Measurements from ENCODE around the gene SCTR.

Gene SCTR

GRCh38 chr2:119463136-119463535 is 61.1 kb downstream of the SCTR start:
- ATAC-seq (peak; percentile 59), DNase-seq (no peak)
- Mint-ChIP-seq H3K9me3 (no peaks in the 10 kb centered on the region), H3K27me3 (no peaks in the 10 kb centered on the region), H3K4me1 (peaks cover 6% of the 10 kb centered on the region), H3K27ac (no peak overlapping the region), H3K4me3 (no peak overlapping the region), H3K36me3 (ENCODE audit: low read depth) (no peaks in the 10 kb centered on the region)

GRCh38 chr2:119462574-119462973 is 61.7 kb downstream of the SCTR start:
- DNase-seq (no peak), ATAC-seq (no peak)
- H3K27me3 Mint-ChIP-seq, result peaks cover 1% of the 10 kb centered on the region
- H3K27ac Mint-ChIP-seq, result no peak overlapping the region
- no peaks in the 10 kb centered on the region for H3K9me3 Mint-ChIP-seq
- H3K4me3 Mint-ChIP-seq, result no peak overlapping the region
- H3K4me1 Mint-ChIP-seq, result peaks cover 6% of the 10 kb centered on the region
- H3K36me3 Mint-ChIP-seq (ENCODE audit: low read depth), result no peaks in the 10 kb centered on the region

GRCh38 chr2:119461811-119462210 is 62.5 kb downstream of the SCTR start:
- H3K4me3 Mint-ChIP-seq, result no peak overlapping the region
- no peak overlapping the region for H3K27ac Mint-ChIP-seq
- DNase-seq (no peak), ATAC-seq (no peak)
- H3K36me3 Mint-ChIP-seq (ENCODE audit: low read depth), result no peaks in the 10 kb centered on the region
- H3K9me3 Mint-ChIP-seq, result no peaks in the 10 kb centered on the region
- peaks cover 6% of the 10 kb centered on the region for H3K4me1 Mint-ChIP-seq
- peaks cover 2% of the 10 kb centered on the region for H3K27me3 Mint-ChIP-seq

- DNase-seq, result no peak
- Mint-ChIP-seq H3K27ac (no peak overlapping the region), H3K9me3 (no peaks in the 10 kb centered on the region), H3K4me1 (peaks cover 6% of the 10 kb centered on the region), H3K27me3 (peaks cover 8% of the 10 kb centered on the region), H3K4me3 (no peak overlapping the region), H3K36me3 (ENCODE audit: low read depth) (no peaks in the 10 kb centered on the region)
- no peak for ATAC-seq
Measured at GRCh38 chr2:119460076-119460475, 64.2 kb downstream of the SCTR start.

- Mint-ChIP-seq H3K4me3 (no peak overlapping the region), H3K9me3 (no peaks in the 10 kb centered on the region), H3K36me3 (ENCODE audit: low read depth) (no peaks in the 10 kb centered on the region), H3K4me1 (no peaks in the 10 kb centered on the region), H3K27ac (no peak overlapping the region), H3K27me3 (peaks cover 17% of the 10 kb centered on the region)
- no peak for DNase-seq
- ATAC-seq, result no peak
Measured at GRCh38 chr2:119455066-119455718, 69.1 kb downstream of the SCTR start.

- H3K36me3 Mint-ChIP-seq (ENCODE audit: low read depth), result no peaks in the 10 kb centered on the region
- H3K27me3 Mint-ChIP-seq, result peaks cover 17% of the 10 kb centered on the region
- no peak for ATAC-seq
- H3K9me3 Mint-ChIP-seq, result no peaks in the 10 kb centered on the region
- no peak overlapping the region for H3K4me3 Mint-ChIP-seq
- no peaks in the 10 kb centered on the region for H3K4me1 Mint-ChIP-seq
- H3K27ac Mint-ChIP-seq, result no peak overlapping the region
- DNase-seq, result no peak
Measured at GRCh38 chr2:119453972-119454593, 70.2 kb downstream of the SCTR start.

GRCh38 chr2:119451336-119452050 is 72.8 kb downstream of the SCTR start:
- Mint-ChIP-seq H3K27ac (no peak overlapping the region), H3K4me3 (no peak overlapping the region), H3K36me3 (ENCODE audit: low read depth) (no peaks in the 10 kb centered on the region), H3K27me3 (peaks cover 22% of the 10 kb centered on the region), H3K4me1 (no peaks in the 10 kb centered on the region), H3K9me3 (no peaks in the 10 kb centered on the region)
- ATAC-seq (no peak), DNase-seq (no peak)

GRCh38 chr2:119449521-119449920 is 74.8 kb downstream of the SCTR start:
- Mint-ChIP-seq H3K9me3 (no peaks in the 10 kb centered on the region), H3K27ac (no peak overlapping the region), H3K27me3 (peaks cover 18% of the 10 kb centered on the region), H3K36me3 (ENCODE audit: low read depth) (no peaks in the 10 kb centered on the region), H3K4me1 (no peaks in the 10 kb centered on the region), H3K4me3 (no peak overlapping the region)
- DNase-seq (no peak), ATAC-seq (no peak)

- DNase-seq, result no peak
- no peaks in the 10 kb centered on the region for H3K36me3 Mint-ChIP-seq (ENCODE audit: low read depth)
- no peaks in the 10 kb centered on the region for H3K4me1 Mint-ChIP-seq
- H3K9me3 Mint-ChIP-seq, result no peaks in the 10 kb centered on the region
- no peak overlapping the region for H3K4me3 Mint-ChIP-seq
- no peak for ATAC-seq
- H3K27me3 Mint-ChIP-seq, result peaks cover 14% of the 10 kb centered on the region
- no peak overlapping the region for H3K27ac Mint-ChIP-seq
Measured at GRCh38 chr2:119448427-119449141, 75.7 kb downstream of the SCTR start.

- DNase-seq (no peak), ATAC-seq (no peak)
- Mint-ChIP-seq H3K4me1 (no peaks in the 10 kb centered on the region), H3K36me3 (ENCODE audit: low read depth) (no peaks in the 10 kb centered on the region), H3K9me3 (no peaks in the 10 kb centered on the region), H3K27ac (no peak overlapping the region), H3K27me3 (peaks cover 11% of the 10 kb centered on the region), H3K4me3 (no peak overlapping the region)
Measured at GRCh38 chr2:119446037-119446436, 78.2 kb downstream of the SCTR start.

- no peaks in the 10 kb centered on the region for H3K9me3 Mint-ChIP-seq
- H3K4me3 Mint-ChIP-seq, result no peak overlapping the region
- no peak for DNase-seq
- no peaks in the 10 kb centered on the region for H3K36me3 Mint-ChIP-seq (ENCODE audit: low read depth)
- no peak overlapping the region for H3K27ac Mint-ChIP-seq
- ATAC-seq, result no peak
- peaks cover 6% of the 10 kb centered on the region for H3K27me3 Mint-ChIP-seq
- H3K4me1 Mint-ChIP-seq, result no peaks in the 10 kb centered on the region
Measured at GRCh38 chr2:119442850-119443249, 81.4 kb downstream of the SCTR start.

- Mint-ChIP-seq H3K27me3 (peaks cover 5% of the 10 kb centered on the region), H3K27ac (no peak overlapping the region), H3K4me3 (no peak overlapping the region), H3K4me1 (no peaks in the 10 kb centered on the region), H3K9me3 (no peaks in the 10 kb centered on the region), H3K36me3 (ENCODE audit: low read depth) (no peaks in the 10 kb centered on the region)
- no peak for ATAC-seq
- no peak for DNase-seq
Measured at GRCh38 chr2:119442226-119442619, 82.1 kb downstream of the SCTR start.

- no peaks in the 10 kb centered on the region for H3K4me1 Mint-ChIP-seq
- H3K27me3 Mint-ChIP-seq, result peaks cover 3% of the 10 kb centered on the region
Measured at GRCh38 chr2:119441376-119442225, 82.7 kb downstream of the SCTR start.

GRCh38 chr2:119440873-119441272 is 83.4 kb downstream of the SCTR start:
- H3K36me3 Mint-ChIP-seq (ENCODE audit: low read depth), result no peaks in the 10 kb centered on the region
- DNase-seq (no peak), ATAC-seq (no peak)
- no peaks in the 10 kb centered on the region for H3K4me1 Mint-ChIP-seq
- no peaks in the 10 kb centered on the region for H3K9me3 Mint-ChIP-seq
- no peaks in the 10 kb centered on the region for H3K27me3 Mint-ChIP-seq
- H3K4me3 Mint-ChIP-seq, result no peak overlapping the region
- H3K27ac Mint-ChIP-seq, result no peak overlapping the region

More at GRCh38 chr2:119441376-119442225, 82.7 kb downstream of the SCTR start:
- Mint-ChIP-seq H3K9me3 (no peaks in the 10 kb centered on the region), H3K36me3 (ENCODE audit: low read depth) (no peaks in the 10 kb centered on the region), H3K4me3 (no peak overlapping the region), H3K27ac (no peak overlapping the region)
- DNase-seq (no peak), ATAC-seq (no peak)
